Adrenal gland (tissue), 5 donors: ENCODE measurements around the gene ZC3H7A.

Experiments
- POLR2A ChIP-seq, 2 donors: fragments of 450-650 bp; IDR thresholded peaks; one replicate each; pipeline ENCODE4 v1.6.1; 2017; ENCODE audit warnings: antibody characterized with exemption in 2 of 2, mild to moderate bottlenecking in 2 of 2, moderate library complexity in 1 of 2
- TF ChIP-seq, protein P1 (sequence below), 6 experiments: fragments of 450-650 bp in 4 of 6; fragments of 200-600 bp in 2 of 6; sonication (generic) in 1 of 6; IDR thresholded peaks; 1 replicate in 5 of 6; 2 replicates in 1 of 6; pipeline versions ENCODE4 v1.5.1 to v1.8.0; 2016 to 2021; ENCODE audit warnings: antibody characterized with exemption in 6 of 6, mild to moderate bottlenecking in 2 of 6, moderate library complexity in 1 of 6
- donor health status: DM: no; HTN: no; CAD: no.

DNA sequence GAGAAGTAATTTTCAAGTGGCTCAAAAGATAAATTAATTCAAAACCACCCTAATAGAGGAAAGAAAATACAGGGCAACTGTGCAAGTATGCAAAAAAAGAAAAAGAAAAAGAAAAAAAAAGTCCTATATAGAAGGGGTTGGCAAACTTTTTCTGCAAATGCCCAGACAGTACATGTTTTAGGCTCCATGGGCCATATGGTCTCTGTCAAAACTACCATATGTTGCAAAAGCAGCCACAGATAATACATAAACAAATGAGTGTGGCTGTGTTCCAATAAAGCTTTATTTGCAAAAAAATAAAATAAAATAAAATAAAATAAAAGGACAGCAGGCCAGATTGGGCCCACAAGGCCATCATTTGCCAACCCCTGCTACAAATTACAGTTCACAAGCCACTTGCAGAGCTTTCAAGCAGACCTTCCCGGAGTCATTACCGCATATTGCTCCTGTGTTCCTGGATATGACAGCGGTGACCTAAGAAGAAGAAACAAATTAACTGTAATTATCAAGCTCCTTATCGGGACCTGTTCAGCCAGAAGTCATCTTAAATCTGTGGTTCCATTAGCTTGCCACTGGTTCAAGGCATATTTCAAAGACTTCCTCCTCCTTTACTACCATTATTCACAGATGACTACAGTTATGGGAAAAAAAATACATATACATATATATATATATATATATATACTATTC lies 15.9 kb downstream of the ZC3H7A start:
- TF ChIP-seq, protein P1, sequence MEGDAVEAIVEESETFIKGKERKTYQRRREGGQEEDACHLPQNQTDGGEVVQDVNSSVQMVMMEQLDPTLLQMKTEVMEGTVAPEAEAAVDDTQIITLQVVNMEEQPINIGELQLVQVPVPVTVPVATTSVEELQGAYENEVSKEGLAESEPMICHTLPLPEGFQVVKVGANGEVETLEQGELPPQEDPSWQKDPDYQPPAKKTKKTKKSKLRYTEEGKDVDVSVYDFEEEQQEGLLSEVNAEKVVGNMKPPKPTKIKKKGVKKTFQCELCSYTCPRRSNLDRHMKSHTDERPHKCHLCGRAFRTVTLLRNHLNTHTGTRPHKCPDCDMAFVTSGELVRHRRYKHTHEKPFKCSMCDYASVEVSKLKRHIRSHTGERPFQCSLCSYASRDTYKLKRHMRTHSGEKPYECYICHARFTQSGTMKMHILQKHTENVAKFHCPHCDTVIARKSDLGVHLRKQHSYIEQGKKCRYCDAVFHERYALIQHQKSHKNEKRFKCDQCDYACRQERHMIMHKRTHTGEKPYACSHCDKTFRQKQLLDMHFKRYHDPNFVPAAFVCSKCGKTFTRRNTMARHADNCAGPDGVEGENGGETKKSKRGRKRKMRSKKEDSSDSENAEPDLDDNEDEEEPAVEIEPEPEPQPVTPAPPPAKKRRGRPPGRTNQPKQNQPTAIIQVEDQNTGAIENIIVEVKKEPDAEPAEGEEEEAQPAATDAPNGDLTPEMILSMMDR (IDR thresholded peaks at IDR 0.05), result no peak
- no peak for TF ChIP-seq POLR2A (IDR thresholded peaks at IDR 0.05)
